ENCODE measurements around the gene COL7A1. TPM values are rescaled to one million over a fixed set of nuclear protein-coding genes. Genes with fewer than 3 reads are reported as not detected.

COL7A1 gene
- total and polyA plus RNA-seq, 2 of the 13 experiments (the other 11 are each of a cell fraction or from before 2014, with no cell fraction given), result 2.7 to 11.7 TPM

GRCh38 chr3:48555949-48556795, 39.0 kb downstream of the COL7A1 start (continued):
- TF ChIP-seq SMAD3 (CRISPR knock-in tag; IDR thresholded peaks at IDR 0.05), result no peak
- TF ChIP-seq NCOA2 (CRISPR knock-in tag; IDR thresholded peaks at IDR 0.05), result no peak
- peak; percentile 59; the same call in 1 of the 2 replicates for TF ChIP-seq NFKB2 (CRISPR knock-in tag; IDR thresholded peaks at IDR 0.05; ENCODE audit: borderline replicate concordance)
- no peak for TF ChIP-seq SKI (IDR thresholded peaks at IDR 0.05; ENCODE audit: partially characterized antibody)
- TF ChIP-seq NFE2 (CRISPR knock-in tag; IDR thresholded peaks at IDR 0.05), result no peak
- TF ChIP-seq ZNF264 (CRISPR knock-in tag; IDR thresholded peaks at IDR 0.05), result no peak; the same call in 1 of the 2 replicates
- TF ChIP-seq HOXA3 (CRISPR knock-in tag; IDR thresholded peaks at IDR 0.05), result no peak
- no peak for TF ChIP-seq ZNF382 (CRISPR knock-in tag; IDR thresholded peaks at IDR 0.05; ENCODE audit: borderline replicate concordance)
- TF ChIP-seq, protein P1, sequence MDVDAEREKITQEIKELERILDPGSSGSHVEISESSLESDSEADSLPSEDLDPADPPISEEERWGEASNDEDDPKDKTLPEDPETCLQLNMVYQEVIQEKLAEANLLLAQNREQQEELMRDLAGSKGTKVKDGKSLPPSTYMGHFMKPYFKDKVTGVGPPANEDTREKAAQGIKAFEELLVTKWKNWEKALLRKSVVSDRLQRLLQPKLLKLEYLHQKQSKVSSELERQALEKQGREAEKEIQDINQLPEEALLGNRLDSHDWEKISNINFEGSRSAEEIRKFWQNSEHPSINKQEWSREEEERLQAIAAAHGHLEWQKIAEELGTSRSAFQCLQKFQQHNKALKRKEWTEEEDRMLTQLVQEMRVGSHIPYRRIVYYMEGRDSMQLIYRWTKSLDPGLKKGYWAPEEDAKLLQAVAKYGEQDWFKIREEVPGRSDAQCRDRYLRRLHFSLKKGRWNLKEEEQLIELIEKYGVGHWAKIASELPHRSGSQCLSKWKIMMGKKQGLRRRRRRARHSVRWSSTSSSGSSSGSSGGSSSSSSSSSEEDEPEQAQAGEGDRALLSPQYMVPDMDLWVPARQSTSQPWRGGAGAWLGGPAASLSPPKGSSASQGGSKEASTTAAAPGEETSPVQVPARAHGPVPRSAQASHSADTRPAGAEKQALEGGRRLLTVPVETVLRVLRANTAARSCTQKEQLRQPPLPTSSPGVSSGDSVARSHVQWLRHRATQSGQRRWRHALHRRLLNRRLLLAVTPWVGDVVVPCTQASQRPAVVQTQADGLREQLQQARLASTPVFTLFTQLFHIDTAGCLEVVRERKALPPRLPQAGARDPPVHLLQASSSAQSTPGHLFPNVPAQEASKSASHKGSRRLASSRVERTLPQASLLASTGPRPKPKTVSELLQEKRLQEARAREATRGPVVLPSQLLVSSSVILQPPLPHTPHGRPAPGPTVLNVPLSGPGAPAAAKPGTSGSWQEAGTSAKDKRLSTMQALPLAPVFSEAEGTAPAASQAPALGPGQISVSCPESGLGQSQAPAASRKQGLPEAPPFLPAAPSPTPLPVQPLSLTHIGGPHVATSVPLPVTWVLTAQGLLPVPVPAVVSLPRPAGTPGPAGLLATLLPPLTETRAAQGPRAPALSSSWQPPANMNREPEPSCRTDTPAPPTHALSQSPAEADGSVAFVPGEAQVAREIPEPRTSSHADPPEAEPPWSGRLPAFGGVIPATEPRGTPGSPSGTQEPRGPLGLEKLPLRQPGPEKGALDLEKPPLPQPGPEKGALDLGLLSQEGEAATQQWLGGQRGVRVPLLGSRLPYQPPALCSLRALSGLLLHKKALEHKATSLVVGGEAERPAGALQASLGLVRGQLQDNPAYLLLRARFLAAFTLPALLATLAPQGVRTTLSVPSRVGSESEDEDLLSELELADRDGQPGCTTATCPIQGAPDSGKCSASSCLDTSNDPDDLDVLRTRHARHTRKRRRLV (CRISPR knock-in tag; IDR thresholded peaks at IDR 0.05), result no peak
- no peak for TF ChIP-seq HMGA1 (CRISPR knock-in tag; conservative IDR thresholded peaks at IDR 0.05)
- TF ChIP-seq POLR2A (IDR thresholded peaks at IDR 0.05; ENCODE audit: insufficient read depth in 1 of 2, low read depth in 2 of 2, low read length in 2 of 2), result 0 out of 4 replicates have a peak, but pooled peaks of 1 of the 2 experiments have one; percentile 39
- TF ChIP-seq LCORL (IDR thresholded peaks at IDR 0.05), result no peak
- no peak; the same call in 1 of the 2 replicates for TF ChIP-seq LCORL (CRISPR knock-in tag; IDR thresholded peaks at IDR 0.05)
- TF ChIP-seq IRX3 (CRISPR knock-in tag; IDR thresholded peaks at IDR 0.05; ENCODE audit: borderline replicate concordance, low read depth), result 0 out of 2 replicates have a peak, but pooled peaks have one; percentile 25
- TF ChIP-seq RXRA (CRISPR knock-in tag; IDR thresholded peaks at IDR 0.05), result 0 out of 2 replicates have a peak, but pooled peaks have one; percentile 2
- TF ChIP-seq NPAS2 (CRISPR knock-in tag; IDR thresholded peaks at IDR 0.05; ENCODE audit: borderline replicate concordance), result no peak
- no peak for TF ChIP-seq ZNF296 (CRISPR knock-in tag; conservative IDR thresholded peaks at IDR 0.05)
- no peak for TF ChIP-seq CEBPZ (IDR thresholded peaks at IDR 0.05; ENCODE audit: low read length)
- TF ChIP-seq, protein P2, sequence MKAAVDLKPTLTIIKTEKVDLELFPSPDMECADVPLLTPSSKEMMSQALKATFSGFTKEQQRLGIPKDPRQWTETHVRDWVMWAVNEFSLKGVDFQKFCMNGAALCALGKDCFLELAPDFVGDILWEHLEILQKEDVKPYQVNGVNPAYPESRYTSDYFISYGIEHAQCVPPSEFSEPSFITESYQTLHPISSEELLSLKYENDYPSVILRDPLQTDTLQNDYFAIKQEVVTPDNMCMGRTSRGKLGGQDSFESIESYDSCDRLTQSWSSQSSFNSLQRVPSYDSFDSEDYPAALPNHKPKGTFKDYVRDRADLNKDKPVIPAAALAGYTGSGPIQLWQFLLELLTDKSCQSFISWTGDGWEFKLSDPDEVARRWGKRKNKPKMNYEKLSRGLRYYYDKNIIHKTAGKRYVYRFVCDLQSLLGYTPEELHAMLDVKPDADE (CRISPR knock-in tag; IDR thresholded peaks at IDR 0.05), result 0 out of 2 replicates have a peak, but pooled peaks have one; percentile 7
- TF ChIP-seq KDM5B (CRISPR knock-in tag; IDR thresholded peaks at IDR 0.05; ENCODE audit: borderline replicate concordance), result peak; percentile 36; the same call in 1 of the 2 replicates

All from HepG2 (cell line).